ENCODE results near the gene NHSL1.

GRCh38 chr6:138514860-138515540 is 15.7 kb upstream of the NHSL1 start:
- TF ChIP-seq, protein P1, sequence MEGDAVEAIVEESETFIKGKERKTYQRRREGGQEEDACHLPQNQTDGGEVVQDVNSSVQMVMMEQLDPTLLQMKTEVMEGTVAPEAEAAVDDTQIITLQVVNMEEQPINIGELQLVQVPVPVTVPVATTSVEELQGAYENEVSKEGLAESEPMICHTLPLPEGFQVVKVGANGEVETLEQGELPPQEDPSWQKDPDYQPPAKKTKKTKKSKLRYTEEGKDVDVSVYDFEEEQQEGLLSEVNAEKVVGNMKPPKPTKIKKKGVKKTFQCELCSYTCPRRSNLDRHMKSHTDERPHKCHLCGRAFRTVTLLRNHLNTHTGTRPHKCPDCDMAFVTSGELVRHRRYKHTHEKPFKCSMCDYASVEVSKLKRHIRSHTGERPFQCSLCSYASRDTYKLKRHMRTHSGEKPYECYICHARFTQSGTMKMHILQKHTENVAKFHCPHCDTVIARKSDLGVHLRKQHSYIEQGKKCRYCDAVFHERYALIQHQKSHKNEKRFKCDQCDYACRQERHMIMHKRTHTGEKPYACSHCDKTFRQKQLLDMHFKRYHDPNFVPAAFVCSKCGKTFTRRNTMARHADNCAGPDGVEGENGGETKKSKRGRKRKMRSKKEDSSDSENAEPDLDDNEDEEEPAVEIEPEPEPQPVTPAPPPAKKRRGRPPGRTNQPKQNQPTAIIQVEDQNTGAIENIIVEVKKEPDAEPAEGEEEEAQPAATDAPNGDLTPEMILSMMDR (IDR thresholded peaks at IDR 0.05; ENCODE audit: low read depth, low read length) = no peak
- TF ChIP-seq EZH2phosphoT487 (IDR thresholded peaks at IDR 0.05; ENCODE audit: low read depth) = no peak

Data from OCI-LY3 (cell line).